Mesendoderm (in vitro differentiated cells): ENCODE results near the gene FEZ2. TPM values are rescaled to one million over a fixed set of nuclear protein-coding genes. Genes with fewer than 3 reads are reported as not detected.

Experiments
- DNase-seq: peaks from one replicate; pipeline ENCODE4 v3.0.0; 2013
- H2AK5ac ChIP-seq: 2 replicates; pipeline ENCODE4 v1.6.1; 2013; ENCODE audit warnings: low read length, inconsistent platforms
- H2BK120ac ChIP-seq: 2 replicates; pipeline ENCODE4 v1.6.1; 2013; ENCODE audit warnings: low read depth, mild to moderate bottlenecking, low read length, moderate library complexity, mixed read lengths
- H2BK15ac ChIP-seq: replicated peaks from 2 replicates; pipeline ENCODE4 v1.6.1; 2013; ENCODE audit warnings: low read depth, mild to moderate bottlenecking, moderate library complexity
- H2BK5ac ChIP-seq: 2 replicates; pipeline ENCODE4 v1.6.1; 2013; ENCODE audit warnings: low read length, inconsistent platforms
- H3K18ac ChIP-seq: 2 replicates; pipeline ENCODE4 v1.6.1; 2013; ENCODE audit warnings: mild to moderate bottlenecking, low read length, mixed read lengths
- H3K23ac ChIP-seq: one replicate; pipeline ENCODE4 v1.6.1; 2013; ENCODE audit warnings: low read length
- H3K27ac ChIP-seq: 2 replicates; pipeline ENCODE4 v1.5.1; 2013; ENCODE audit warnings: low read depth, mild to moderate bottlenecking, inconsistent platforms, low read length, moderate library complexity
- H3K27me3 ChIP-seq: 2 replicates; pipeline ENCODE4 v1.6.1; 2013; ENCODE audit warnings: low read length, control low read depth, mild to moderate bottlenecking, inconsistent platforms; ENCODE audit not compliant: insufficient read depth, poor library complexity
- H3K36me3 ChIP-seq: 2 replicates; pipeline ENCODE4 v1.6.1; 2013; ENCODE audit warnings: low read length, inconsistent platforms; ENCODE audit not compliant: control insufficient read depth, insufficient read depth
- H3K4ac ChIP-seq: one replicate; pipeline ENCODE4 v1.6.1; 2013; ENCODE audit warnings: low read depth, mild to moderate bottlenecking, low read length, moderate library complexity
- H3K4me1 ChIP-seq: 2 replicates; pipeline ENCODE4 v1.6.1; 2013; ENCODE audit warnings: low read depth, low read length, inconsistent platforms; ENCODE audit not compliant: control insufficient read depth
- H3K4me2 ChIP-seq: 2 replicates; pipeline ENCODE4 v1.6.1; 2013; ENCODE audit warnings: low read length
- H3K4me3 ChIP-seq: 2 replicates; pipeline ENCODE4 v1.5.1; 2013; ENCODE audit warnings: mild to moderate bottlenecking, low read length
- H3K56ac ChIP-seq: one replicate; pipeline ENCODE4 v1.6.1; 2013; ENCODE audit warnings: low read length
- H3K79me1 ChIP-seq: 2 replicates; pipeline ENCODE4 v1.6.1; 2013; ENCODE audit warnings: low read length, inconsistent platforms
- H3K79me2 ChIP-seq: 2 replicates; pipeline ENCODE4 v1.6.1; 2013; ENCODE audit warnings: mild to moderate bottlenecking, low read length; ENCODE audit not compliant: control insufficient read depth, insufficient read depth
- H3K9ac ChIP-seq: 2 replicates; pipeline ENCODE4 v1.6.1; 2013; ENCODE audit warnings: low read length, inconsistent platforms
- H4K5ac ChIP-seq: one replicate; pipeline ENCODE4 v1.6.1; 2013; ENCODE audit warnings: low read length
- H4K8ac ChIP-seq: one replicate; pipeline ENCODE4 v1.6.1; 2013; ENCODE audit warnings: low read depth, mild to moderate bottlenecking, control low read depth, low read length, moderate library complexity
- WGBS: extraction: QIAGEN DNeasy Blood & Tissue Kit; methylation state at CpG from one replicate; pipeline ENCODE4 v1.1.7; 2013; ENCODE audit warnings: low lambda C conversion rate, missing lambda C conversion rate; ENCODE audit not compliant: insufficient coverage; ENCODE audit errors: extremely low coverage; 5-methylcytosine and 5-hydroxymethylcytosine counted together
- polyA plus RNA-seq, 2 experiments: library from polyadenylated mRNA; stranded (reverse); fragments of 200-250 nt; gene quantifications; one replicate each; pipeline ENCODE4 v1.2.3, GENCODE V29; 2013

The FEZ2 gene, protein sequence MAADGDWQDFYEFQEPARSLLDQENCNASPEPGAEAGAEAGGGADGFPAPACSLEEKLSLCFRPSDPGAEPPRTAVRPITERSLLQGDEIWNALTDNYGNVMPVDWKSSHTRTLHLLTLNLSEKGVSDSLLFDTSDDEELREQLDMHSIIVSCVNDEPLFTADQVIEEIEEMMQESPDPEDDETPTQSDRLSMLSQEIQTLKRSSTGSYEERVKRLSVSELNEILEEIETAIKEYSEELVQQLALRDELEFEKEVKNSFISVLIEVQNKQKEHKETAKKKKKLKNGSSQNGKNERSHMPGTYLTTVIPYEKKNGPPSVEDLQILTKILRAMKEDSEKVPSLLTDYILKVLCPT
- polyA plus RNA-seq (2013, experiment 1 of 2): 22.8 TPM
- polyA plus RNA-seq (2013, experiment 2 of 2): 23.2 TPM

DNA sequence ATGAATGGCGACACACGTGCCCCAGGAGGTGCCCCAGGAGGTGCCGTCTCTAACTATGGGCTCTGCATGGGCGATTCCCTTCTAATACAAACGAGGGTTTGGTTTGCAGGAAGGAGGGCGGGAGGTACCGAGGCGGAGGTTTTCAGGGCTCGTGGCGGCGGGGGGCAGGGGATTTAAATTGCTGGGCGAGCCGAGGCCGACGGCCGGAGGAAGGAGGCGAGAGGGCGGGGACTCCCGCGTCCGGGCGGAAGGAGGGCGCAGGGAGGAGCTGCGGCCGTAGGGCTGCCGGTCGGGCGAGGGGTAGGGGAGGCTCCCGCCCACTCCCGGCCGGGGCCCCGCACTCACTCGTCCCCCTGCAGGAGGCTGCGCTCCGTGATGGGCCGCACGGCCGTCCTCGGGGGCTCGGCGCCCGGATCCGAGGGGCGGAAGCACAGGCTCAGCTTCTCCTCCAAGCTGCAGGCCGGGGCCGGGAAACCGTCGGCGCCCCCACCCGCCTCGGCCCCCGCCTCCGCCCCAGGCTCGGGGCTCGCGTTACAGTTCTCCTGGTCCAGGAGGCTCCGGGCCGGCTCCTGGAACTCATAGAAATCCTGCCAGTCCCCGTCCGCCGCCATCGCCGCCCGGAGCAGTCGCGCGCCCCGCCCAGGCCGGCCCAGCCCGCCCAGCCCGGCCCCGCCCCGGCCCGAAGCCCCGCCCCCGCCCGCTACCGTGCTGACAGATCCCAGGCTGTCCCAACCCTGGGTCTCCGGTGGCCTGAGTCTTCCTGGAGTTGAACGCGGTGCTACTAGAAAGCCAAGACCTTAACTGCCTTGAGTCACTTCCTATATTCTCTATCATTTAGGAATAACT lies at the start of gene FEZ2:
Gene FEZ2, minus strand, starts transcription at position 637 of the 846 bp plus-strand sequence. Its CDS starts 26 bp downstream, at position 611.
- H3K4ac ChIP-seq: peak within 1 kb of the TSS; percentile 99
- H3K4me2 ChIP-seq: peak within 1 kb of the TSS; percentile 90
- no peak within 1 kb of the TSS for H2BK15ac ChIP-seq
- peak within 1 kb of the TSS; percentile 91 for H3K56ac ChIP-seq
- no peak within 1 kb of the TSS for H3K23ac ChIP-seq
- H4K5ac ChIP-seq: no peak within 1 kb of the TSS
- DNase-seq: peak; percentile 92
- H3K18ac ChIP-seq: peak within 1 kb of the TSS; percentile 99
- no peaks in the 10 kb centered on the region for H3K79me1 ChIP-seq
- no peak within 1 kb of the TSS for H4K8ac ChIP-seq
- H3K27me3 ChIP-seq: no peaks in the 10 kb centered on the region
- peak within 1 kb of the TSS; percentile 79 for H3K4me3 ChIP-seq
- H3K4me1 ChIP-seq: no peaks in the 10 kb centered on the region
- H3K27ac ChIP-seq: peak within 1 kb of the TSS; percentile 86
- H3K36me3 ChIP-seq: no peaks in the 10 kb centered on the region
- no peak within 1 kb of the TSS for H2AK5ac ChIP-seq
- H2BK120ac ChIP-seq: peak within 1 kb of the TSS; percentile 73
- H3K9ac ChIP-seq: peak within 1 kb of the TSS; percentile 83
- no peak within 1 kb of the TSS for H2BK5ac ChIP-seq
- no peaks in the 10 kb centered on the region for H3K79me2 ChIP-seq
- no CpG with 5 or more reads among the region's 81 CpGs for WGBS

DNA sequence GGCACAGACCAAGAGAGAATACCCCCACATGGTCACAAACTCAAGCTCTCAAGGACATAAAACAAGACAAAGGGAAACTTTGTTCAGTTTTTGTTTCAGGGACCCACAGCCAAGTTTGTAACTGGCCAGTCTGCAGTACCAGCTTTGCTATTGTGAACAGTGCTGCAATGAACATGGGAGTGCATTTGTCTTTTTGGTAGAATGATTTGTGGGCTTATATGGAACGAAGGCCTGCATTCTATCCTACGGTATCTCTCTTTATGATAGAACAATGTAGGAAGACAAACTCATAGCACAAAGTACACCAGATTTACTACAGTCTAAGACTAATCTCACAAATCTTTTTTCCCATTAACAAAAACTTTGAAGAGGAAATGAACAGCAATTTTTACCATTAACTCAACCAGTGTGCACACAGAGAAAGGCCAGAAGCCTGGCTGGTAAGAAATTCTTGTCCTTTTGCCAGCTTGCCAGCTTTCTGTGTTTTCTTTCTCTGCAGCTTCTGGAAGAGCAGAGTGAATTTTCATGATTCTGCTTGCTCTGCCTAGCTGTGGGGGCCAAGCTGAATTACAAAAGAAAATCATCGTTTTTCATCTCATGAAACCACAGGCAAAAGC lies 37.1 kb upstream of the FEZ2 start:
- H3K36me3 ChIP-seq: no peaks in the 10 kb centered on the region
- no peak overlapping the region for H3K4ac ChIP-seq
- no CpG with 5 or more reads among the region's 3 CpGs for WGBS
- no peaks in the 10 kb centered on the region for H3K4me1 ChIP-seq
- no peak overlapping the region for H3K4me2 ChIP-seq
- H3K79me2 ChIP-seq: no peaks in the 10 kb centered on the region
- H3K18ac ChIP-seq: no peak overlapping the region
- H3K4me3 ChIP-seq: no peak overlapping the region
- H2BK120ac ChIP-seq: no peak overlapping the region
- no peak overlapping the region for H2BK15ac ChIP-seq
- DNase-seq: no peak
- H3K79me1 ChIP-seq: no peaks in the 10 kb centered on the region
- H3K56ac ChIP-seq: no peak overlapping the region
- no peak overlapping the region for H4K5ac ChIP-seq
- H3K23ac ChIP-seq: no peak overlapping the region
- no peak overlapping the region for H3K9ac ChIP-seq
- no peak overlapping the region for H3K27ac ChIP-seq
- H2BK5ac ChIP-seq: no peak overlapping the region
- H4K8ac ChIP-seq: no peak overlapping the region
- no peak overlapping the region for H2AK5ac ChIP-seq
- H3K27me3 ChIP-seq: no peaks in the 10 kb centered on the region

DNA sequence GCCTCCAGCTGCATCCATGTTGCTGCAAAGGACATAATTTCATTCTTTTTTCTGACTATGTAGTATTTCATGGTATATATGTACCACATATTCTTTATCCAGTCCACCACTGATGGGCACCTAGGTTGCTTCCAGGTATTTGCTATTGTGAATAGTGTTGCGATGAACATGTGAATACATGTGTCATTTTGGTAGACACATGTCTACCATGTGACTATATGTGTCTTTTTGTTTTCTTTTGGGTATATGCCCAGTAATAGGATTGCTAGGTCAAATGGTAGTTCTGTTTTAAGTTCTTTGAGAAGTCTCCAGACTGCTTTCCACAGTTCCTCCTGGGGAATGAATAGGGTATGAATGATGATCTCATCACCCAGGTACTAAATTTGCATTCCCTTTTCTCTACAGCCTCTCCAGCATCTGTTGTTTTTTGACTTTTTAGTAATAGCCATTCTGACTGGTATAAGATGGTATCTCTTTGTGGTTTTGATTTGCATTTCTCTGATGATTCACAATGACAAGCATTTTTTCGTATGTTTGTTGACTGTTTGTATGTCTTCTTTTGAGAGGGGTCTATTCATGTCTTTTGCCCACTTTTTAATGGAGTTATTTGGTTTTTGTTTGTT lies 35.6 kb upstream of the FEZ2 start:
- Histone ChIP-seq H3K9ac (no peak overlapping the region), H3K23ac (no peak overlapping the region)

DNA sequence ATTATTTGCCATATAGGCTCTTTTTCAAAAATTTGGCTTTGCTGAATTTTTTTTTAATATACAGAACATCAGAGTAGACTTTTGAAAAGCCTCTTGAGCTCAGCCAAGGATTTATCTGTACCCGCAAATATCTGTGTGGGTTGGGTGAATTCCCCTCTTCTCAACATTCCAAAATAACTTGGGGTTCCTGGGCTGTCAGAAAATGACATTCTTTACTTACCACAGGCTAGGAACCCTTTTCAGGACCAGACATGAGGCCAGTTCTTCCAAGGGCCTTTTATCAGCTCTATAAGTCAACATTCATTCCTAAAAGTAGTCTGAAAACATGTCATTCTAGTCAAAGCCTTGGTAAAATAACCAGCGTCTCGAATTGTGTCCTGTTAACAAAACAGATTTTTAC lies 28.8 kb upstream of the FEZ2 start:
- no peak overlapping the region for H3K4me3 ChIP-seq
- no peak overlapping the region for H3K18ac ChIP-seq
- no peak overlapping the region for H3K9ac ChIP-seq
- no peaks in the 10 kb centered on the region for H3K27me3 ChIP-seq
- no peak overlapping the region for H2BK15ac ChIP-seq
- no peak overlapping the region for H3K4ac ChIP-seq
- no peak overlapping the region for H2BK5ac ChIP-seq
- H2AK5ac ChIP-seq: no peak overlapping the region
- no peak overlapping the region for H3K27ac ChIP-seq
- no peak overlapping the region for H3K4me2 ChIP-seq
- no peak overlapping the region for H2BK120ac ChIP-seq
- no peaks in the 10 kb centered on the region for H3K36me3 ChIP-seq
- H3K23ac ChIP-seq: no peak overlapping the region
- no peak overlapping the region for H4K5ac ChIP-seq
- no peaks in the 10 kb centered on the region for H3K79me2 ChIP-seq
- no peak overlapping the region for H3K56ac ChIP-seq
- DNase-seq: no peak
- WGBS: no CpG with 5 or more reads among the region's 3 CpGs
- no peak overlapping the region for H4K8ac ChIP-seq
- H3K4me1 ChIP-seq: no peaks in the 10 kb centered on the region
- H3K79me1 ChIP-seq: no peaks in the 10 kb centered on the region

More for the DNA sequence above, 35.6 kb upstream of the FEZ2 start:
- Histone ChIP-seq H3K36me3 (no peaks in the 10 kb centered on the region), H4K5ac (no peak overlapping the region), H2AK5ac (no peak overlapping the region), H3K4ac (no peak overlapping the region), H2BK15ac (no peak overlapping the region), H4K8ac (no peak overlapping the region), H2BK5ac (no peak overlapping the region), H3K4me2 (no peak overlapping the region), H3K27me3 (no peaks in the 10 kb centered on the region), H3K18ac (no peak overlapping the region), H3K4me1 (no peaks in the 10 kb centered on the region), H2BK120ac (no peak overlapping the region), H3K79me2 (no peaks in the 10 kb centered on the region), H3K27ac (no peak overlapping the region), H3K4me3 (no peak overlapping the region), H3K79me1 (no peaks in the 10 kb centered on the region), H3K56ac (no peak overlapping the region)
- WGBS: no CpG with 5 or more reads among the region's 2 CpGs
- DNase-seq: no peak

DNA sequence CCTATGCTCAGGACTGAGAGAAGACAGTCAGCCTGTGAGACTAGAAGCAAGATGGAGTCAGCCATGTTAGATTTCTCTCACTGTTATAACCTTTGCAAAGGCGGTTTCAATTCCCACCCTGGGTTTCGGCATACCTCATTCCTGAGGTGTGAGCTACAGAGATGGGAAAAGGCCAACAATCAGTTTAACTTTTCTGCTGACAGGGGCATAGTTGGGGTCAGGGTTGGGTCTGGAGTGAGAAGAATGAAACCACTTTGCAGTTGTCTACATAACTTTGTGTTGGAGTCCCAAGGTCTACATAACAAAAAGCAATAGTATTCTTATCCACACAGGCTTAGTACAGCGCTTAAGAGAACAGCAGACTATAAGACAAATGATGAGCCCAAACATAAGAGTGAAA lies 28.1 kb upstream of the FEZ2 start:
- no peak overlapping the region for H3K9ac ChIP-seq
- no peak overlapping the region for H4K5ac ChIP-seq
- H3K4me2 ChIP-seq: no peak overlapping the region
- H2BK5ac ChIP-seq: no peak overlapping the region
- H3K27ac ChIP-seq: no peak overlapping the region
- H3K27me3 ChIP-seq: no peaks in the 10 kb centered on the region
- WGBS: no CpG with 5 or more reads among the region's 3 CpGs
- no peak overlapping the region for H3K4ac ChIP-seq
- no peak overlapping the region for H4K8ac ChIP-seq
- no peaks in the 10 kb centered on the region for H3K4me1 ChIP-seq
- no peak overlapping the region for H3K4me3 ChIP-seq
- H3K18ac ChIP-seq: no peak overlapping the region
- H3K23ac ChIP-seq: no peak overlapping the region
- H3K79me1 ChIP-seq: no peaks in the 10 kb centered on the region
- no peak overlapping the region for H2BK120ac ChIP-seq
- no peak overlapping the region for H3K56ac ChIP-seq
- no peak overlapping the region for H2AK5ac ChIP-seq
- no peak for DNase-seq
- no peaks in the 10 kb centered on the region for H3K79me2 ChIP-seq
- no peaks in the 10 kb centered on the region for H3K36me3 ChIP-seq
- H2BK15ac ChIP-seq: no peak overlapping the region
